ENCODE data around the gene OPA1. TPM values are rescaled to one million over a fixed set of nuclear protein-coding genes. Genes with fewer than 3 reads are reported as not detected.

The OPA1 gene
- total and polyA plus RNA-seq, 2 of the 13 experiments (the other 11 are each of a cell fraction or from before 2014, with no cell fraction given): 26.7 to 78.5 TPM

GRCh38 chr3:193711964-193712598 lies 119.1 kb downstream of the OPA1 start (continued):
- TF ChIP-seq ZBTB37 (CRISPR knock-in tag; IDR thresholded peaks at IDR 0.05) (peak; percentile 100), GATA4 (IDR thresholded peaks at IDR 0.05; ENCODE audit: borderline replicate concordance, low read depth) (peak; percentile 93), E2F1 (CRISPR knock-in tag; IDR thresholded peaks at IDR 0.05) (0 out of 2 replicates have a peak, but pooled peaks have one; percentile 30), BRCA1 (CRISPR knock-in tag; IDR thresholded peaks at IDR 0.05) (peak; percentile 70; the same call in 1 of the 2 replicates), EZH2 (conservative IDR thresholded peaks at IDR 0.05; ENCODE audit: low read depth, low read length) (no peak), ZNF746 (CRISPR knock-in tag; IDR thresholded peaks at IDR 0.05) (peak; percentile 99), PATZ1 (CRISPR knock-in tag; IDR thresholded peaks at IDR 0.05) (peak; percentile 99), EP300 (IDR thresholded peaks at IDR 0.05; ENCODE audit: low read depth in 2 of 2, low read length in 2 of 2) (peak; percentile 97 to 99), EP300 (CRISPR knock-in tag; IDR thresholded peaks at IDR 0.05; ENCODE audit: borderline replicate concordance) (peak; percentile 100), ISL2 (CRISPR knock-in tag; IDR thresholded peaks at IDR 0.05) (peak; percentile 98), RERE (CRISPR knock-in tag; IDR thresholded peaks at IDR 0.05; ENCODE audit: low read depth) (peak; percentile 100), NFE2L2 (IDR thresholded peaks at IDR 0.05; ENCODE audit: low read length) (no peak), ZSCAN20 (CRISPR knock-in tag; IDR thresholded peaks at IDR 0.05; ENCODE audit: borderline replicate concordance) (no peak; the same call in 1 of the 2 replicates), KLF15 (CRISPR knock-in tag; IDR thresholded peaks at IDR 0.05; ENCODE audit: borderline replicate concordance) (peak; percentile 77; the same call in 1 of the 2 replicates), NR3C1 (CRISPR knock-in tag; IDR thresholded peaks at IDR 0.05) (no peak), ZBTB8A (CRISPR knock-in tag; IDR thresholded peaks at IDR 0.05; ENCODE audit: borderline replicate concordance, low read depth) (peak; percentile 22; the same call in 1 of the 2 replicates), FOXA3 (CRISPR knock-in tag; IDR thresholded peaks at IDR 0.05) (peak; percentile 100), TFAP4 (IDR thresholded peaks at IDR 0.05; ENCODE audit: borderline replicate concordance, low read depth) (peak; percentile 88; the same call in 1 of the 2 replicates), ZNF501 (CRISPR knock-in tag; IDR thresholded peaks at IDR 0.05) (no peak; the same call in 1 of the 2 replicates)
